ENCODE results near the gene GLT1D1. TPM values are rescaled to one million over a fixed set of nuclear protein-coding genes. Genes with fewer than 3 reads are reported as not detected.

GLT1D1 gene
- total and polyA plus RNA-seq, 2 experiments from 2014 or later: 1.4 to 4.4 TPM

Other genes with a start within 250 kb of the GLT1D1 start
- gene SLC15A4, start 29.5 kb upstream of the GLT1D1 start, total RNA-seq (2014; rRNA removed; shearing (Covaris generic)): 27.1 and 30.3 TPM in 2 replicates
- gene SLC15A4, start 29.5 kb upstream of the GLT1D1 start, polyA plus RNA-seq (2016; fragmentation: Nextera tagmentation; extraction: Ambion mirVana): 6.7 and 7.7 TPM in 2 replicates